Activated naive CD4-positive, alpha-beta T cell (primary cell): Measurements from ENCODE around the gene PIKFYVE.
"Not testable (repeated sequence)": the region's sequence is repeated elsewhere in the genome, so short reads cannot be mapped to it uniquely, and the experiment has no call there.

Experiments used
- DNase-seq, 4 experiments: peaks; one replicate each; lab custom pipeline; 2025; lab: John Stamatoyannopoulos, UW

Gene PIKFYVE

DNA sequence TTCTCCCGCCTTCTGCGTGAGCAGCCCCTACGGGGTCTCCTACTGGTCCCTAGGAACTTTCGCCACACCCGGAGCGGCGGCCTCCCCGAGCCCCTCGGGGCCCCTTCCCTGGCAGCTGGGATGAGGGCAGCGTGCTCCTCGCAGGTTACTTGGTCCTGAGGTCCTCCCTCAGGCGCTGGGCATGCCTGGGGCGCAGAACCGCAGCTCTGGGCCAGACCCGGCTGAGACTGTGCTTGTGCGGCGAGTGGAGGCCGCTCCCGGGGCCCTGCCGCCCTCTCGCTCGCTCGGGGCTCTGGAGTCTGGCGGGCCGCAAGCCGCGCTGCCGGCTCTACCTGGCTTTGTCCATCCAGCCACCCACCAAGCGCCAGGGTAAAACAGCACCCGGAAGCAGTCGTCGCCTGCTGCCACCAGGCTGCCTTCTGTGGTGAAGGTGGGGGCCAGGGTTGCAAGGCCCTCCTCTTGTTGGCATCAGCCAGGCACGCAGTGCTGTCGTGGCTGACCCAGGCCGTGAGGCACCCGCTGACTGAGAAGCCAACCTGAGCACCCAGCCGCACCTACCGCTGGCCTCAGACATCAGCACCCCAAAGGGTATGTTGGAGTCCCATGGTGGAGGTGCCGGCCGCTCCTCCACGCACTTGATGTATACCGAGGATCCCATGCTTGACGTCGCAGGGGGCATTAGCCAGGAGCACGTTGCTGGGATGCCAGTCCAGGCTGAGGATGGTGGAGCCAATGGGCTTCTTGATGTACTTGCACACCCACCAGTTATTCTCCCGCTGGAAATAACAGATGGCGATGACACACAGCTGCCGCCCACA lies 94.4 kb downstream of the PIKFYVE start:
- DNase-seq: no peak

DNA sequence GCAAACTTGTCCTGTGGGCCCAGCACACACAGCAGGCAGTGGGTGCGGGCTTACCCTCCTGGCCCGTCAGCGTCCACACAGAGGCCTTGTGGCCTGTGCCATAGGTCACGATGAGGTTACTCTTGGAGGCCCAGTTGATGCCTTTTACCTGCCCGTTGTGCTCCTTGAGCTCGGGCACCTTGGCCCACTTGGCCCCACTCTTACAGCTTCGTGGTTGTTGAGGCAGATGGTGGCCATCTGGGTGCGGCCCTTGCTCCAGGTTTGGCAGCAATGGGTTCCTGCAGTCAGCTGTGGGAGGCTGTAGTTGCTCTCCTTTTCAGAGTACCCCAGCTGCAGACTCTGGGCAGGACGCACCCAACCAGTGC lies 95.0 kb downstream of the PIKFYVE start:
- DNase-seq: no peak

DNA sequence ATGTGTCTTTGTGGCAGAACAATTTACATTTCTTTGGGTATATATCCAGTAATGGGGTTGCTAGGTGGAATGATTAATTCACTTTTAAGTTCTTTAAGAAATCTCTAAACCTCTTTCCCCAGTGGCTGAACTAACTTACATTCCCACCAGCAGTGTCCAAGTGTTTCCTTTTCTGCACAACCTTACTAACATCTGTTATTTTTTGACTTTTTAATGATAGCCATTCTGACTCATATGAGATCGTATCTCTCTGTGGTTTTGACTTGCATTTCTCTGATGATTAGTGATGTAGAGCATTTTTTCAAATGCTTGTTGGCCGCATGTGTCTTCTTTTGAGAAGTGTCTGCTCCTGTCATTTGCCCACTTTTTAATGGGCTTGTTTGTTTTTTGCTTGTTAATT lies 97.4 kb downstream of the PIKFYVE start:
- DNase-seq: no peak

DNA sequence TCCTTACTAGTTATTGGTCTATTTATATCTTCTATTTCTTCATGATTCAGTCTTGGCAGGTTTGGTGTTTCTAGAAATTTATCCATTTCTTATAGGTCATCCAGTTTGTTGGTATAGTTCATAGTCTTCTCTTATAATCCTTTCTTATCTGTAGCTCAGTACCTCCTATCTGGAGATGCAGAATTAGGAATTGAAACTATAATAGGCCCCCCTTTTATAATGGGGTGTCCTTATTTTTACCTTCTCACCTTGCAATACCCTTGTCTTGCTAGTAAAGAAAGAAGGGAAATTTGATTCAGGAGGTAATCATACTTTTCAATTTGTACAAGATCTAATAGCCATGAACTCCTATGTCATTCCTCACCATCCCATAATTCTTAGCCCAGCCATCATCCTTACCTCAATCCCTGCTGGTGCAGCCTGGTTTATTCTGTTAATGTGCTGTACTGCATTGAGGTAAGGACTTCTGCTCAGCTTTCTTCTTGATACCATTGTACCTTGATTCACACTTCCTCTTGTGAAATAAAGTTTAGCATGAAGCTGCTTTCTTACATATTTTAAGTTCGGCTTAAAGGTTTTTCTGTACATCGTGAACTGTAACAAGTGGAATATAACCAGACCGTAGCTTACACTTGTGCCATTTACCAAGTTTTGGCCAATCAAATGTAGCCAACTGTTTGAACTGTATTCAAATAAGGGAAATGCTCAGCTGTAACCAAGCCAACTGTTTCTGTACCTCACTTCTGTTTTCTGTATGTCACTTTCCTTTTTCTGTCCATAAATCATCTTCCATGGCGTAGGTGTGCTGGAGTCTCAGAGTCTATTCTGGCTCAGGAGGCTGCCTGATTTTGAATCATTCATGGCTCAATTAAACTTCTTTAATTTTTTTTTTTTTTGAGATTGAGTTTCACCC lies 100.4 kb downstream of the PIKFYVE start:
- no peak for DNase-seq

DNA sequence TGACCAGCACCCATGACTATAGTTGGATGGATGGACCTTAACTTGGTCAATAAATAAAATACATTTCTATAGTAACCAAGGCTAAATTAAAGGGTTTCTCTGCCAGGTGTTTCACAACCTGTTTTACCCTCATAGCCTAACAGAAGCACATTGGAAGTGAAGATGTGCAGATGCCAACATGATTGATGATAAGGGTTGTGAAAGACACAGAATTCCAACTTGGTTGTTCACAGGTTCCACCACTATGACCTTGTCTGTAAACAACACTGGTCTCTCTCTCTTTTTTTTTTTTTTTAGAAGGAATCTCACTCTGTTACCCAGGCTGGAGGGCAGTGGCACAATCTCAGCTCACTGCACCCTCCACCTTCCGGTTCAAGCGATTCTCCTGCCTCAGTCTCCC lies 103.0 kb downstream of the PIKFYVE start:
- DNase-seq: no peak

DNA sequence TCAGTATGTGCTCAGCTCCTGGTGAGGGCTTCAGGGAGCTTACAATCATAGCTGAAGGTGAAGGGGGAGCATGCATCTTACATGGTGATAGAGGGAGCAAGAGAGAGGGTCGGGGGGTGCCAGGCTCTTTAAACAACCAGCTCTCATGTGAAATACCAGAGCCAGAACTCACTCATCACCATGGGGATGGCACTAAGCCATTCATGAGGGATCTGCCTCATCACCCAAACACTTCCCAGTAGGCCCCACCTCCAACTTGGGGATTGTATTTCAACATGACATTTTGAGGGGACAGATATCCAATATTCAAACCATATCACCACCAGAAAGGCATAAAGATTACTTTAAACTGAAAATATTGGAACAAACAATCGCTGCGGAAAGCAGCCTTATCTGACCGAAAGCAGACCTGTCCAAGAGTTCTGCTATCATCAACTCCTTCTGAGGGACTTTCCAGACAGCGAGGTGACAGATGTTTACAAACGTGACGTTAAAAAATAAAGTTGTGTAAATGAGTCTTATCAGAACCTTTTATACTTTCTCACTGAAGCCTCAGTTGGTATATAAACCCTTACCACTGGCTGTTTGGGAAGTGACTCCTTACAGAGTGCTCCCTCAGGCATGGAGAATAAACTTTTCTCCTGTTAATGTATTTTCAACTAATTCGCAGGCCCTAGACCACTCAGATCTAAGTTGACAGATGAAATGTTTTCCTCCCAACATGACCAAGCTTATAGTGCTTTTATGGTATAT lies 105.0 kb downstream of the PIKFYVE start:
- no peak for DNase-seq

DNA sequence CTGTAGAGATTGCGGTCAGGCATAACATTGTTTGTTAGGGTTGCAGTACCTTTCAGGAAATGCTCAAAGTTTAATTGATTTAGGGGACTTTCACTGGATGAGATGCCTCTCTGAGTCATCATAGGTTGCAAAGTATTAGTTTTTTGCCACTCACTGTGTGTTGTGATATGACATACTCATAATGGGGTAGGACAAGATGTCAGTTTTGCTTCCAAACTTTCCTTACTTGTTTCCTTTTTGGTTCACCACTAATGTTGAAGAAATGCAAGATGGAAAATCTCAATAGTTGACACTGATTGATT lies 105.5 kb downstream of the PIKFYVE start:
- no peak for DNase-seq

DNA sequence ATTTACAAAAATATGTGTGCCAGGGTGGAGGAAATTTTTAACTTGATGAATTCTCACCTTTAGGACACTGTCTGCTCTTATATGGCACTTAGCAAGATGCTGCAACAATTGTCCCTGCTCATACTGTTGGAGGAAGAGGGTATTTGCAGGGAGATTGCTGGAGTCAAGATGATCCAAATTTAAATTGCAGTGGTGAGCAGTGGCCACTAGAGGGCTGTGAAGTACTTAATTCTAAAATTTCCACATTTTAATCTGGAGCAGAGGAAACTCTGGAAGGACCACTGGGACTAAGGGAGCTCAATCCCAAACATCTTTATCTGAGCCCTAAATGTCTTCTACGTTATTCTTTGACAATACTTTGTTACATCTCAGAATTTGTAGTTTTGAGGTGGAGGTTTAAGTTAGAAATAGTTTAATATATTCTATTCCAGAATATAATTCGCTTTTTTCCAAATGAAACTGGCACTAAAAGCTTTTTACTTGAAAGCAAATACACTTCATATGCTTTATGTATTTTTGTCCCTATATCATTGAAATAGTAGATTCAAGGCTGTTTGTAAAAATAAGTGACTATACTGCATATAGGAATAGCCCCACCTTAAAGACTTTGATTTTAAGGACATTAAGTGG lies 107.5 kb downstream of the PIKFYVE start:
- no peak for DNase-seq

DNA sequence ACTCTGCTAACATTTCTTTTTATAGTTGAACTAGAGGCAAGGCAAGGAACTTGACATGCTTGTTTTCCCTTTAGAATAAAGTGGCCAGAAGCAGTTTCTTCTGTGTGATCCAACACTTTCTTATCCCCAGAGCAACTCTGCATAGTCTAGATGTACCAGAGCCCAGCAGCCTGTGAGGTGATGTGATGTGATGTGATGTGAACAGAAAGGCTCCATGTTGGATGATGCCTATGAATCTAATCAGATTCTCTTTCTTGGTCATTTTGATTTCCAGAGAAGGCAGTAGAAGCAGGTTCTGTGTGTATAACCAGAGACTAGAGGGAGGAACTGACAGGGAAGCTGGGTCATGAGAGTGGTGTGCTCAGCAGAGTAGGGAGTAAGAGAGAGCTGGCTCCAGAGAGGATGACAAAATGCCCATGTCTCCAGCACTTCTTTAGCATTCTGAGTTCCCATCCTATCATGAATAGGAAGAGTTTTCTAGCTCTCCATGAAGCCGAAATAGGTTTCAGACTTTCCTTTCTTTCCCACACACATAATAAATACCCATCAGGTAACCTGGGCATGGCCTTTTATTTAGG lies 109.5 kb downstream of the PIKFYVE start:
- DNase-seq: no peak

DNA sequence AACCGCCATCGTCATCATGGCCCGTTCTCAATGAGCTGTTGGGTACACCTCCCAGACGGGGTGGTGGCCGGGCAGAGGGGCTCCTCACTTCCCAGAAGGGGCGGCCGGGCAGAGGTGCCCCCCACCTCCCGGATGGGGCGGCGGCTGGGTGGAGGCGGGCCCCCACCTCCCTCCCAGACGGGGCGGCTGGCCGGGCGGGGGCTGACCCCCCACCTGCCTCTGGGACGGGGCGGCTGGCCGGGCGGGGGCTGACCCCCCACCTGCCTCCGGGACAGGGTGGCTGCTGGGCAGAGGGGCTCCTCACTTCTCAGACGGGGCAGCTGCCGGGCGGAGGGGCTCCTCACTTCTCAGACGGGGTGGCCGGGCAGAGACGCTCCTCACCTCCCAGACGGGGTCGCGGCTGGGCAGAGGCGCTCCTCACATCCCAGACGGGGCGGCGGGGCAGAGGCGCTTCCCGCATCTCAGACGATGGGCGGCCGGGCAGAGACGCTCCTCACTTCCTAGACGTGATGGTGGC lies 111.3 kb downstream of the PIKFYVE start:
- DNase-seq: not testable (repeated sequence)

DNA sequence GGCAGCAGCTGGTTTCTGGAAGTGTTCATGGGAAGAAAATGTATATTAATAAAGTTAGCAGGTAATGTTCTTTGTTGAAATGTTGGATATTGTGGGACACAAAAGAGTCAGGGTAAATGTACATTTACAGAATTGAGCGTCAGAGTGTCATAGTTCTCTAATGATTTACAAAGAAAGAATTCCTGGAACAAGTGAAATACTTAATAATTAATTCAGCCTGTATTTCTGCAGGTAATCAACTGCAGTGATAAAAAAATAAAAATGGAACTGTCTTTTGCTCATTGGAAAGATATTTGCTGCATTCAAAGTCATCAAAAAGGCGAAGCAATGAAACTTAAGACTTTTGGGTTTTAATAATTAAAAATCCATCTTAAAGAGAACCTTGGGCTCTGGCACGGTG lies 113.1 kb downstream of the PIKFYVE start:
- DNase-seq: no peak

DNA sequence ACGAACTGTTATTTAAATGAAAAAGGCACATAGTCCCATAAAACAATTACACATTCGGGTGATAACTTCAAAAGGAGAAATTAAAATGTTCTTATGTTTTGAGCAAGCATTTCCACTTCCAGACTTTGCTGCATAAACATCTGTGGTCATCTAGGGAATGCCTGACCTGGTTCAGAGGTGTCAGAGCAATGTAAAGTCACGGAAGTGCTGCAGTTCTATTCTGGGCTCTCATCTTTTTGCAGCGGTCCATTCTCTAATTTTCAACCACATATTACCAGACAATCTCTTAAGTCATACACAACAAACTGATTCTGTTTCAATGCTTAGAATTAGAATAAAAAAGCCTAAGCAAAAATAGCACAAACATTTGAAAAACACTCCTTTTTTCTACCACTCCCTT lies 118.6 kb downstream of the PIKFYVE start:
- no peak for DNase-seq

DNA sequence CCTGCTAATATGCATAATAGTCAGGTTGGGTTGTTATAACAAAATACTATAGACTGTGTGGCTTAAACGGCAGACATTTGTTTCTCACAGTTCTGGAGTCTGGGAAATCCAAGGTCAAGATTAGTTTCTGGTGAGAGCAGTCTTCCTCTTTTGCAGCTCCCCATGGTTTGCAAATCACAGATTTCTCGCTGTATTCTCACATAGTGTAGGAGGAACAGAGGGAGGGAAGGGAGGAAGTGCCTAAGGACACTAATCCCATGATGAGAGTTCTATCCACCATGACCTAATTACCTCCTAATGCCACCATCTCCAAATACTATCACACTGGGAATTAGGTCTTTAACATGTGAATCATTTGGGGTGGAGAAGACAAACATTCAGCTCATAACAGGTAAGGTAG lies 120.5 kb downstream of the PIKFYVE start:
- DNase-seq: no peak

DNA sequence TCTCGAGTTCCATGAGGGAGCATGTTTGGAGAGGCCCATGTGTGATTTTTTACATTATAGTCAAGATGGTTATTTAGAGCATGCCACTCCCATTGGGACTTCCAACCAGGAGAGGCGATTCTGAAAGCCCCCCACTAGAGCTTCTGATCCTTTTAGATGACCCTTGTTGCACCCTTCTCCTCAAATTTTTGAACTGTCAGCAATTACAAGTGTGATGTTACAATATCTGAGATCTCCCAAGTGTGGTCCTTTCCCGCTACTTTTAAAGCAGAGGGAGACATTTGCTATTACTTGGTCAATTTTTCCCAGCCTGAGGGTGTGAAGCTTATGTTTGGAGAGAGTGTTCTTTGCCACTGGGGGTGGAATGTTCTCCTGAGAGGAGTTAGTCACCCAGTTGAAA lies 123.9 kb downstream of the PIKFYVE start:
- no peak for DNase-seq

DNA sequence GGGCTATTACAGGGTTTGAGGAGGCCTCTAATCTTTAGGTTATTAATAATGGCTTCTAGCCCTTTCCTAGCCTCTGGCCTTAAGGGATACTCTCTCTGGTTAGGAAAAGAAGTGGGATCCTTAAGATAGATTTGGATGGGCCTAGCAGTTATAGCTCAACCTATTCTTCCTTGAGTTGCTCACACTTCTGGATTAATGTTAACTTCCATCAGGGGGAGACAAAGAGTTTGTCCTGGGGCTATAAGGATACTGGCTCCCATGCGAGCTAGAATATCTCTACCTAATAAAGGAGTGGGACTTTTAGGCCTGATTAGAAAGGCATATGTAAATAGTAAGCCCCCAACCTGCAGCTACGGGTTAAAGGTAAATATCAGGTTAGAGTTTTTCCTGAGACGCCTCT lies 126.2 kb downstream of the PIKFYVE start:
- DNase-seq: no peak

DNA sequence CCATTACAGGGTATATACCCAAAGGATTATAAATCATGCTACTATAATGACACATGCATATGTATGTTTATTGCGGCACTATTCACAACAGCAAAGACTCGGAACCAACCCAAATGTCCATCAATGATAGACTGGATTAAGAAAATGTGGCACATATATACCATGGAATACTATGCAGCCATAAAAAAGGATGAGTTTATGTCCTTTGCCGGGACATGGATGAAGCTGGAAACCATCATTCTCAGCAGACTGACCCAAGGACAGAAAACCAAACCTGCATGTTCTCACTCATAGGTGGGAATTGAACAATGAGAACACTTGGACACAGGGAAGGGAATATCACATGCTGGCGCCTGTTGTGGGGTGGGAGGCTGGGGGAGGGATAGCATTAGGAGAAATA lies 130.7 kb downstream of the PIKFYVE start:
- DNase-seq: not testable (repeated sequence)

DNA sequence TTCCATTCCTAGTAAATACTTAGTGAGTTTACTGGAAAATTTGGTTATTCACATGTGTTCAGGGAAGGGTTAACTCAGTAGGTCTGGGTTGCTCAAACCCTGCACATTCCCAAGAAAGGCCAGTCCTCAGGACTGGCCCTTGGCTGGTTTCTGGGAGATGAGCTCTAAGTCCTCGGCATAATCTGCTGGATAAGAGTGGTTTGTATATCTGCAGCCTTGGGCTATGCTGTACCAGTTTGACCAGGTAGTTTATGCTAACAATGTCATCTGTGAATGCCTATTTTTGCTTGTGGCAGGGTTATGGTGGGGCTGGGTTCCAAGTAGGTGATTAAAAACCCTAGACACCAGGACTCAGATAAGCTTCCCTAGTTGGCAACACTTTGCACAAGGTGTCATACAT lies 133.1 kb downstream of the PIKFYVE start:
- DNase-seq: no peak

DNA sequence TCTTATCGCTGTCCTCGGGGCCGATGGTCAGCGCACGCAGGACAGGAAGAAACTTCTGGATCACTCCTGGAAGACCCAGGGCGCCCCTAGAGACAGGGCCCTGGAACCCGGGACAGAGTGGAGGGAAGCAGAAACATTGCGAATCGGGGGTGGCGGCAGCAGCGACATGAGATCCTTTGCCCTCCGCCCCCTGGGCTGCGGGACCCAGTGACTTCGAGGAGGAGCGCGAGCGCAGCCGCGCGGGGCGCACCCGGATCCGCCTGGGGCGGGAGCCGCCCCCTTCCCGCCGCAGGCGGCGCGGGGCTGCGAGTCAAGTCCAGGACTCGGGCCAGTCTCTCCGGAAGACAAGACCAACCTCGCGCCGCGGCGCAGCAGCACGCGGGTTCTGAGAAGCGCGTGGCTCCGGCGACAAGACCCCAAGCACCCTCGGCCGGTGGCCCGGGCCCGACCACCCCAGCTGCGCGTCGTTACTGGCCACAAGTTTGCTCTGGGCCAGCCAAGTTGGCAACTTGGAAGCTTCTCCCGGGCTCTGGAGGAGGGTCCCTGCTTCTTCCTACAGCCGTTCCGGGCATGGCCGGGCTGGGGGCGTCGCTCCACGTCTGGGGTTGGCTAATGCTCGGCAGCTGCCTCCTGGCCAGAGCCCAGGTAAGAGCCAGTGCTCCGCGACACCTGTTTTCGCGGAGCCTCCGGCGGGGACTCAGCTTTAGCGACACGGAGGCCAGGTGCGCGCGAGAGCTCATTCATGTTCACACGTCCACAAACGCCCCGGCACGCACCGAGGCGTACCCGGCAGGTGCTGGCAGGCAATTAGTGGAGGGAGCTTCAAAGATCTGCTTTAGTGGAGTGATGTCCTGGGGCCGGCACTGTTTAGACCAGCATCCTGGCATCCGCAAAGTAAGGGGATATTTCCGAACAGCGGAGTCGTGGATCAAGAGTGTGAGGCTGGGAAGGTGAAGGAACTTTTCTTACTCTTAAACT lies 140.7 kb downstream of the PIKFYVE start, which contains the start of gene PTH2R:
PTH2R (plus strand) TSS at position 319 of the 978 bp plus-strand sequence; CDS start at position 571, 252 bp downstream.
- no peak for DNase-seq

DNA sequence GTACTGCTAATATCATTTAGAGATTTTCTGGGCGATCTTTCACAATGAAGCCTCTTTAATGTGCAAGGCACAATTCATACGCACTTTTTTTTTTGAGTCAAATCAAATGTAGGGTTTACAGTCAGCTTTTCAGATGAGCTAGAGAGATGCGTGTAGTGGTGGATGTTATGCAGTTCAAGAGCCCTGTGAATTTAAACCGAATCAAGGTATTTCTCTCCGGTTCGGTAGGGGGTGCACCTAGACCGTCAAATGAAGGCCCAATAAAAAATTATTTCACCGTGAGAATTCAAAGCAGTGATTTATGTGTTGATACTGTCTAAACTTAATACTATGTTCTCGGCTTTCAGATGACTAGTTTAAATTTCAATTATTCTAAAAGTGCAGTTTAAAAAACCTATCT lies 141.6 kb downstream of the PIKFYVE start:
- no peak for DNase-seq
